Mesendoderm (in vitro differentiated cells): Measurements from ENCODE around the gene TMEM141.

Experiments used
- DNase-seq: peaks from one replicate; pipeline ENCODE4 v3.0.0; 2013
- H2AK5ac ChIP-seq: 2 replicates; pipeline ENCODE4 v1.6.1; 2013; ENCODE audit warnings: low read length, inconsistent platforms
- H2BK120ac ChIP-seq: 2 replicates; pipeline ENCODE4 v1.6.1; 2013; ENCODE audit warnings: low read depth, mild to moderate bottlenecking, low read length, moderate library complexity, mixed read lengths
- H2BK15ac ChIP-seq: replicated peaks from 2 replicates; pipeline ENCODE4 v1.6.1; 2013; ENCODE audit warnings: low read depth, mild to moderate bottlenecking, moderate library complexity
- H2BK5ac ChIP-seq: 2 replicates; pipeline ENCODE4 v1.6.1; 2013; ENCODE audit warnings: low read length, inconsistent platforms
- H3K18ac ChIP-seq: 2 replicates; pipeline ENCODE4 v1.6.1; 2013; ENCODE audit warnings: mild to moderate bottlenecking, low read length, mixed read lengths
- H3K23ac ChIP-seq: one replicate; pipeline ENCODE4 v1.6.1; 2013; ENCODE audit warnings: low read length
- H3K27ac ChIP-seq: 2 replicates; pipeline ENCODE4 v1.5.1; 2013; ENCODE audit warnings: low read depth, mild to moderate bottlenecking, inconsistent platforms, low read length, moderate library complexity
- H3K27me3 ChIP-seq: 2 replicates; pipeline ENCODE4 v1.6.1; 2013; ENCODE audit warnings: low read length, control low read depth, mild to moderate bottlenecking, inconsistent platforms; ENCODE audit not compliant: insufficient read depth, poor library complexity
- H3K36me3 ChIP-seq: 2 replicates; pipeline ENCODE4 v1.6.1; 2013; ENCODE audit warnings: low read length, inconsistent platforms; ENCODE audit not compliant: control insufficient read depth, insufficient read depth
- H3K4ac ChIP-seq: one replicate; pipeline ENCODE4 v1.6.1; 2013; ENCODE audit warnings: low read depth, mild to moderate bottlenecking, low read length, moderate library complexity
- H3K4me1 ChIP-seq: 2 replicates; pipeline ENCODE4 v1.6.1; 2013; ENCODE audit warnings: low read depth, low read length, inconsistent platforms; ENCODE audit not compliant: control insufficient read depth
- H3K4me2 ChIP-seq: 2 replicates; pipeline ENCODE4 v1.6.1; 2013; ENCODE audit warnings: low read length
- H3K4me3 ChIP-seq: 2 replicates; pipeline ENCODE4 v1.5.1; 2013; ENCODE audit warnings: mild to moderate bottlenecking, low read length
- H3K56ac ChIP-seq: one replicate; pipeline ENCODE4 v1.6.1; 2013; ENCODE audit warnings: low read length
- H3K79me1 ChIP-seq: 2 replicates; pipeline ENCODE4 v1.6.1; 2013; ENCODE audit warnings: low read length, inconsistent platforms
- H3K79me2 ChIP-seq: 2 replicates; pipeline ENCODE4 v1.6.1; 2013; ENCODE audit warnings: mild to moderate bottlenecking, low read length; ENCODE audit not compliant: control insufficient read depth, insufficient read depth
- H3K9ac ChIP-seq: 2 replicates; pipeline ENCODE4 v1.6.1; 2013; ENCODE audit warnings: low read length, inconsistent platforms
- H4K5ac ChIP-seq: one replicate; pipeline ENCODE4 v1.6.1; 2013; ENCODE audit warnings: low read length
- H4K8ac ChIP-seq: one replicate; pipeline ENCODE4 v1.6.1; 2013; ENCODE audit warnings: low read depth, mild to moderate bottlenecking, control low read depth, low read length, moderate library complexity
- WGBS: extraction: QIAGEN DNeasy Blood & Tissue Kit; methylation state at CpG from one replicate; pipeline ENCODE4 v1.1.7; 2013; ENCODE audit warnings: low lambda C conversion rate, missing lambda C conversion rate; ENCODE audit not compliant: insufficient coverage; ENCODE audit errors: extremely low coverage; 5-methylcytosine and 5-hydroxymethylcytosine counted together

TMEM141 gene

GRCh38 chr9:136789523-136789937 lies 1.6 kb upstream of the TMEM141 start:
- peak overlapping the region; percentile 42 for H3K56ac ChIP-seq
- H3K9ac ChIP-seq: no peak overlapping the region
- H3K4me3 ChIP-seq: no peak overlapping the region
- H3K4ac ChIP-seq: no peak overlapping the region
- peaks cover 2% of the 10 kb centered on the region for H3K79me1 ChIP-seq
- no peaks in the 10 kb centered on the region for H3K27me3 ChIP-seq
- DNase-seq: no peak
- H3K23ac ChIP-seq: no peak overlapping the region
- no peaks in the 10 kb centered on the region for H3K36me3 ChIP-seq
- no peak overlapping the region for H4K8ac ChIP-seq
- H2BK15ac ChIP-seq: no peak overlapping the region
- WGBS: no CpG with 5 or more reads among the region's 3 CpGs
- H2AK5ac ChIP-seq: no peak overlapping the region
- H2BK120ac ChIP-seq: no peak overlapping the region
- no peaks in the 10 kb centered on the region for H3K4me1 ChIP-seq
- H3K4me2 ChIP-seq: no peak overlapping the region
- no peak overlapping the region for H2BK5ac ChIP-seq
- no peaks in the 10 kb centered on the region for H3K79me2 ChIP-seq
- no peak overlapping the region for H4K5ac ChIP-seq
- H3K18ac ChIP-seq: no peak overlapping the region
- H3K27ac ChIP-seq: peak overlapping the region; percentile 8

- WGBS: no CpG with 5 or more reads among the region's 29 CpGs
- H3K27me3 ChIP-seq: no peaks in the 10 kb centered on the region
- no peaks in the 10 kb centered on the region for H3K36me3 ChIP-seq
- no peak overlapping the region for H2BK5ac ChIP-seq
- no peak overlapping the region for H4K8ac ChIP-seq
- no peak overlapping the region for H4K5ac ChIP-seq
- no peak overlapping the region for H3K23ac ChIP-seq
- no peak overlapping the region for H2BK120ac ChIP-seq
- peak overlapping the region; percentile 57 for H3K4me3 ChIP-seq
- H3K4me2 ChIP-seq: peak overlapping the region; percentile 47
- peak overlapping the region; percentile 13 for H3K18ac ChIP-seq
- DNase-seq: peak; percentile 86
- no peak overlapping the region for H2BK15ac ChIP-seq
- no peaks in the 10 kb centered on the region for H3K79me2 ChIP-seq
- H3K27ac ChIP-seq: peak overlapping the region; percentile 18
- H3K9ac ChIP-seq: peak overlapping the region; percentile 77
- H3K4me1 ChIP-seq: peaks cover 4% of the 10 kb centered on the region
- H3K79me1 ChIP-seq: peaks cover 2% of the 10 kb centered on the region
- H3K56ac ChIP-seq: peak overlapping the region; percentile 88
- H3K4ac ChIP-seq: peak overlapping the region; percentile 39
- H2AK5ac ChIP-seq: no peak overlapping the region
Observed at GRCh38 chr9:136791516-136792276, 552 bp downstream of the TMEM141 start.

DNA sequence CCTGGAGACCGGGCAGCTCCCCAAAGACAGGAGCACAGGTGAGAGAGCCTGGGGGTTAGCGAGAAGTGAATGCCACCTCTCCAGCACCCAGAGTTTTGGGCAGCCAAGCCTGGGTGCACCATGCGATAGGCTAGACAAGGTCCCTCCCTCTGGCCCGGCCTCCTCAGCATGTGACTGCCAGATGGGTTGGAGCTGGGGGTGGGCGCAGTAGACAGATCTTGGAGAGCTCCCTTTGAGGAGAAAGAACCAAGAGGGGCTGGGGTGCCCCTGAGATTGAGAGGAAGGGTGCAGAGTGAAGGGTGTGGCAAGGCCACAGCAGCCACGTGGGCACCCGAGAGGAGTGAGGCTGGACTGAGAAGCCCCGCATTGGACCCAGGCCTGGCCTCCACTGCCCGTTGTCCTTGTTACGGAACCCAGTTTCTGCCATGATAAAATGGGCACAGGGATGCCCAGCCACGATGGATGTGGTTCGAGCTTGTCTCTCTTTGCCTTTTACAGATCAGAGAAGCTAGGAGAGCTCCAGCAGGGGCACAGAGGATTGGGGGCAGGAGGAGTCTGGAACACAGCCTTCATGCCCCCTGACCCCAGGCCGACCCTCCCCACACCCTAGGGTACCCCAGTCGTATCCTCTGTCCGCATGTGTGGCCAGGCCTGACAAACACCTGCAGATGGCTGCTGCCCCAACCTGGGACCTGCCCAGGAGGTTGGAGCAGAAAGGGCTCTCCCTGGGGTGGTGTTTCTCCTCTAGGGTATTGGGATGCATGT lies 1.4 kb downstream of the TMEM141 start:
- Histone ChIP-seq H3K23ac (no peak overlapping the region), H3K79me2 (no peaks in the 10 kb centered on the region), H3K4ac (no peak overlapping the region), H4K8ac (no peak overlapping the region), H3K9ac (no peak overlapping the region), H3K79me1 (peaks cover 2% of the 10 kb centered on the region), H3K4me1 (peaks cover 6% of the 10 kb centered on the region), H3K36me3 (no peaks in the 10 kb centered on the region), H3K27me3 (no peaks in the 10 kb centered on the region), H3K27ac (no peak overlapping the region), H3K4me3 (no peak overlapping the region), H2BK120ac (no peak overlapping the region), H2BK15ac (no peak overlapping the region), H2BK5ac (no peak overlapping the region), H3K4me2 (no peak overlapping the region), H3K56ac (peak overlapping the region; percentile 25), H4K5ac (no peak overlapping the region), H3K18ac (no peak overlapping the region), H2AK5ac (no peak overlapping the region)
- no CpG with 5 or more reads among the region's 15 CpGs for WGBS
- no peak for DNase-seq

DNA sequence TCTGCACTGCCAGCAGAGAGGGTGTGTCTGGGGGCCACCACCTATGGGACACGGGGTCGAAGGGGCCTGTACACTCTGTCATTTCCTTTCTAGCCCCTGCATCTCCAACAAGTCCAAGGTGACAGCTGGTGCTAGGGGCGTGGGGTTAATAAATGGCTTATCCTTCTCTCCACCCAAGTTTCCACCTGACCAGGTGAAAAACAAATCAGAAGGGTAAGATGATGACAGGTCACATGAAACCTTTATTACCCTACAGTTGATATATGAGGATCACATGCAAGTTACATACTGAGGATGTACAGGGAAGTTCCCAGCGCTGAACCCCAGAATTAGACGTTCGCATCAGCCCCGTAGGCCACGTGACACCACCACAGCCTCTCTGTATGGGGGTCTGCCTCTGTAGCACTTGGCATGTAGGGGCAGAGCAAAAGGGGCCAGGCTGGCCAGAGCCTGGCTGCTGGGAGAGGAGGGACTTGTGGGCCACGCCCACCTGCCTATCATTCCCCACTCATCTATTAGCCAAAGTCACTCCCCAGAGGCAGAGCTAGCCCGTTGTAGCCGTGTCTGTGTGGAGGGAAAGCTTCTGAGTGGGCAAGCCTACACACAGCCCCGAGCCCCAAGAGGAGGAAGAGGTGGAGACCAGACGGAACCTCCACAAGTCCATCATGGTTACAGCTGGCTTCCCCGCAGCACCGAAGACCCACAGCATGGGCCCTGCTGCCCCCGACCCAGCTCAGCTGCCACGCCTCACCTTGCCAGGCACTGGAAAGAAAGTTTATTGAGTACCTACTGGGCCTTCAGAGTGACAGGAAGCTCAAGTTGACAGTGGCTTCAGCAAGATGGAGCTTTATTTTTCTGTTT lies 2.2 kb downstream of the TMEM141 start:
- H3K36me3 ChIP-seq: no peaks in the 10 kb centered on the region
- H4K8ac ChIP-seq: no peak overlapping the region
- WGBS: no CpG with 5 or more reads among the region's 17 CpGs
- H3K4me1 ChIP-seq: peaks cover 6% of the 10 kb centered on the region
- no peak overlapping the region for H3K27ac ChIP-seq
- H2BK120ac ChIP-seq: no peak overlapping the region
- no peak overlapping the region for H3K9ac ChIP-seq
- H3K4me3 ChIP-seq: no peak overlapping the region
- no peak for DNase-seq
- H3K23ac ChIP-seq: no peak overlapping the region
- H2BK15ac ChIP-seq: no peak overlapping the region
- H3K56ac ChIP-seq: no peak overlapping the region
- H2BK5ac ChIP-seq: no peak overlapping the region
- peaks cover 2% of the 10 kb centered on the region for H3K79me1 ChIP-seq
- no peak overlapping the region for H2AK5ac ChIP-seq
- H4K5ac ChIP-seq: no peak overlapping the region
- no peaks in the 10 kb centered on the region for H3K79me2 ChIP-seq
- no peak overlapping the region for H3K4ac ChIP-seq
- no peaks in the 10 kb centered on the region for H3K27me3 ChIP-seq
- H3K4me2 ChIP-seq: no peak overlapping the region
- no peak overlapping the region for H3K18ac ChIP-seq

- Histone ChIP-seq H3K9ac (no peak overlapping the region), H3K79me2 (no peaks in the 10 kb centered on the region), H3K18ac (no peak overlapping the region), H3K4me1 (peaks cover 6% of the 10 kb centered on the region), H3K4me3 (no peak overlapping the region), H3K27me3 (no peaks in the 10 kb centered on the region), H4K8ac (no peak overlapping the region), H3K56ac (no peak overlapping the region), H3K4me2 (no peak overlapping the region), H3K36me3 (no peaks in the 10 kb centered on the region), H2BK15ac (no peak overlapping the region), H3K79me1 (peaks cover 2% of the 10 kb centered on the region), H3K23ac (no peak overlapping the region), H3K27ac (no peak overlapping the region), H3K4ac (no peak overlapping the region), H2BK120ac (no peak overlapping the region), H4K5ac (no peak overlapping the region), H2BK5ac (no peak overlapping the region), H2AK5ac (no peak overlapping the region)
- no CpG with 5 or more reads among the region's 14 CpGs for WGBS
- DNase-seq: no peak
Observed at GRCh38 chr9:136794281-136794999, 3.3 kb downstream of the TMEM141 start.
